HG03575 (cell line): ENCODE results near the gene CTDP1.
"Not testable (repeated sequence)": the region's sequence is repeated elsewhere in the genome, so short reads cannot be mapped to it uniquely, and the experiment has no call there.

ENCODE experiments used
- ATAC-seq: cut with Tn5 transposase; IDR thresholded peaks from one replicate; pipeline ENCODE4 v1.9.1; 2021; ENCODE audit not compliant: unreplicated experiment, insufficient number of reproducible peaks, low FRiP score; ENCODE audit errors: extremely low read depth

CTDP1 gene

GRCh38 chr18:79733135-79733701, 53.6 kb downstream of the CTDP1 start:
- ATAC-seq = no peak

- no peak for ATAC-seq
Measured at GRCh38 chr18:79733986-79734770, 54.6 kb downstream of the CTDP1 start.

GRCh38 chr18:79735071-79735980, 55.7 kb downstream of the CTDP1 start:
- ATAC-seq = no peak

GRCh38 chr18:79736230-79736629, 56.6 kb downstream of the CTDP1 start:
- no peak for ATAC-seq

GRCh38 chr18:79736846-79737245, 57.2 kb downstream of the CTDP1 start:
- ATAC-seq = no peak

- ATAC-seq = no peak
Measured at GRCh38 chr18:79737426-79737825, 57.8 kb downstream of the CTDP1 start.

- no peak for ATAC-seq
Measured at GRCh38 chr18:79738041-79738461, 58.4 kb downstream of the CTDP1 start.

- ATAC-seq = no peak
Measured at GRCh38 chr18:79738581-79739439, 59.2 kb downstream of the CTDP1 start.

- no peak for ATAC-seq
Measured at GRCh38 chr18:79739440-79739778, 59.8 kb downstream of the CTDP1 start.

- not testable (repeated sequence) for ATAC-seq
Measured at GRCh38 chr18:79740047-79740446, 60.4 kb downstream of the CTDP1 start.

- ATAC-seq = no peak
Measured at GRCh38 chr18:79740521-79741361, 61.1 kb downstream of the CTDP1 start.

GRCh38 chr18:79741362-79741700, 61.7 kb downstream of the CTDP1 start:
- ATAC-seq = no peak

- ATAC-seq = no peak
Measured at GRCh38 chr18:79742076-79742475, 62.5 kb downstream of the CTDP1 start.

- ATAC-seq = no peak
Measured at GRCh38 chr18:79744625-79745024, 65.0 kb downstream of the CTDP1 start.

- no peak for ATAC-seq
Measured at GRCh38 chr18:79746730-79747129, 67.1 kb downstream of the CTDP1 start.

GRCh38 chr18:79747156-79747845, 67.7 kb downstream of the CTDP1 start:
- no peak for ATAC-seq

- no peak for ATAC-seq
Measured at GRCh38 chr18:79748321-79749180, 68.9 kb downstream of the CTDP1 start.
